GM21717 (cell line): ENCODE measurements around the gene PLCB4.

ENCODE experiments used
- ATAC-seq: cut with Tn5 transposase; IDR thresholded peaks from one replicate; pipeline ENCODE4 v1.9.1; 2021; ENCODE audit warnings: mild to moderate bottlenecking, moderate library complexity; ENCODE audit not compliant: unreplicated experiment

PLCB4 gene

DNA sequence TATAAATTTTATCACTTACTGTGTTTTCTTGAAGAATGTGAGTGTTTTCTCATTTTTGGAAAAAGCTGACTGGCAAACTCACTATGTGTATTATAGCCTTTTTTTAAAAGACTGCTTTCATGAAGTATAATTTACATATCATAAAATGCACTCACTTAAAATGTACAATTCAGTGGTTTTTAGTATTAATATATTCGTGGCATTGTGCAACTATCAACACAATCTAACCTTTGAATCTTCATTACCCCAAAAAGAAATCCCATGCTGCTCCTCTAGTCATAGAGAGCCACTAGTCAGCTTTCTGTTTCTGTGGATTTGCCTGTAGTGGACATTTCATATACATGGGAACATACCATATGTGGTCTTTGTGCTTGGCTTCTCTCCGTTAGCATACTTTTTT is 143.8 kb downstream of the PLCB4 start:
- ATAC-seq: no peak

DNA sequence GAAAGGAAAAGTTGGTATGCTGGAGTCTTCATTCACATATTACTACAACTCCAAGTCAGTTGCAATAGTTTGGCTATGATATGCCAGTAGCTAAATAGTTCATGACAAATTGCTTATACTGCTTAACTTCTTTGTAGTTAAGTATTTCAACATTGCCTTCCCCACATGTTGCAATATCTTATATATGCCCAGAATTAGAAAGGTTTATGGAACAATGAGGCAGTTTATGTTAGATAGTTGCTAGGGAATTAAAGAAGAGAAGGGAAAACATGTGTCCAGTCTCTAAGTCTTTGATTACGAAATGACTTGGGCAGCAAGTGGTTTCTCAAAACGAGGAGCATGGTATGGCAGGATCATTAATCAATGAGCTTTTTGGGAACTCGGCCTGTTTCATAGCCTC is 145.8 kb downstream of the PLCB4 start:
- no peak for ATAC-seq

DNA sequence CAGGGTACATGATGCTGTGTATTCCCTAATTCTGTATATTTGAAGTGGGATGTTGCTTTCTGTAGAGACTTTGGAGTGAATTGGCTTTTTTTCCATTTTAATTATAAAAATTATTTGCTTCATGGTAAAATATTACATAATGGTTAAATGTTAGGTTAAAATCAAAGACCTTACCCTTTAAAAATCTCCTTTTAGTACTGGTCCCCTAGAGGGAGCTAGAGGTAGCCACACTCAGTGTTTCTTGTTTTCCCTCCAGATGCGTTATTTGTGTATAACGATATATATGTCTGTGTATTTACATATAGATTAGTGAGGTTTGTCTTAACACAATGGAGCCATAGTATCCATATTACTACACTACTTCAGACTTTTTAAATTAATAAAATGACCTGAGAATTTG is 146.7 kb downstream of the PLCB4 start:
- ATAC-seq: no peak

DNA sequence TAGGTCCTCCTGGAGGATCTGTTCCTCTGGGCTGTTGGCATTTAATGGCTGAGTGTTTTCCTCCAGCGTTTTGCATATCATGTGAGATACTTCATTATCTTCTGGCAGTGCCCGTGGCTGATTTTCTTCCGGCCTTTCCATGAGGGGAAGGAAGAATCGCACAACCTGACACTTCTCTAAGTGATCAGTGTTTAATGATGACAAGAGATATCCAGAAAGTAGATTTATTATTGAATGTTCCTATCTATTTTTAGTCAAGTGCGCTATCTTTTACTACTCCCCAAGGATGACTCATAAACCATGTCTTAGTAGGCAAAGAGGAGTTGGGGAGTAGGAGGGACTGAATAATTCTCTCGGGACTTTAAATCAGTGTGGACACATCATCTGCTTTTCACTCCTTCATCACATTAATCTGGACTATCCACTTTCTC is 149.7 kb downstream of the PLCB4 start:
- ATAC-seq: no peak

DNA sequence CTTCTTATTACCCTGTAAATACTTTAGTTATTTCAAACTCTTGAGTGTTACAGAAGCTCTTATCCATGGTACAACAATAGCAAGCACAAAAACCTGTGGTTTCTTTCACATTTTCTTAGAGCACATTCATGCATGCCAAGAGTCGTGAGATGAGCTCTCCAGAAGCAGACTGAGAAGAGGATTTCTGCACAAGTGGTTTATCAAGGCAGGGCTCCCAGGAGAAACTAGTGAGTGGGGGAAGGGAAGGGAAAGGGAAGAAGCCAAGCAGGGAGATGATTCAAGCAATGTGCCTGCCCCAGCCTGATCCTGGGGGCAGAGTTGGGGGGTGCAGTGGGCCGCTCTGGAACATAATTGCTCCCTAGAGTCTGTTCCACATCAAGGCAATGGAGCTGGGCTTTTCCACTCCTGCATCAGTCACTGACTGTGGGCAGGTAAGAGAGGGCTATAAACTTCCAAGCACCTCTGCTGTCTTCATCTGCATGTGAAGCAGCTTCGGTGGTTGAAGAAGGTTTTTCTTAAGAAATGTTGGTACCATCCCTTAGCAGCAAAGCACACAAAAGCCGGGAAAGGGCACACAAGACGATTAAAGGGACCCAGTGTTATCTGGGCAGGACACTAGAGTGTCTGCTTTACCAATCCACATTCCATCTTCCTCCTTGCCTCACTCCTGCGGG is 152.1 kb downstream of the PLCB4 start:
- ATAC-seq: no peak

DNA sequence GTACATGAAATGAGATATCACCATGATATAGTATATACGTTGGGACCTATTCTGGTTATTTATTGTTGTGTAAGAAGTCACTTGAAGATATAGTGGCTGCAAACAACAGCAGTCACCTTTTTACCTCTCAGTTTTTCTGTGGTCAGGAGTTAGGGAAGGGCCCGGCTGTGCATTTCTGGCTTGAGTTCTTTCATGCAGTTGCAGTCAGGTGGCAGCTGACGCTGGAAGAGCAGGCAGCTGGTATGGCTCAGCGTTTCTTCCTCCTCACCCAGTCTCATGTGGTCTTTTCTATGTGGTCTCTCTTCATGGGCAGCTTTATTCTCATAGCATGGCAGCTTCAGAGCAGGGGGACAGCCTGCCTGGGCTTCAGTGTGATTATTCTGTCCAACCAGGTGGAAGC is 154.4 kb downstream of the PLCB4 start:
- ATAC-seq: no peak

DNA sequence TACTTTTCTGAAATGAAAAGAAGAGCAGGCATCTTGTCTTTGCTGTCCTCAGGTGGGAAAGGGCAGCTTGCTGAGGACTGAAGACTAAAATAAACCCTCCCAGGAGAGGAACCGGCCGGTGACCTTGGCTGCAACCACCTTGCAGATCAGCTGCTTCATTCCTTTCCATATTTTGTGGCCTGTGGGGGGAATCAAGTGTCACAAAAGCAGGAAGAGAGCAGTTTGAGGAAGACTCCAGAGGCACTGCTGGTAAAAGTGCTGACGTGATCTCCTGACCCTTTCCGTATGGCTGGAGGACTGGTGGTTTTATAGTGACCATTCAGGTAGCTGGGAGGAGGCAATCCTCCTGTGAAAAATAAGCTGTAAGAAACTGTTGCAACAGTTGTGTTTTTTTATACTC is 157.0 kb downstream of the PLCB4 start:
- ATAC-seq: no peak

DNA sequence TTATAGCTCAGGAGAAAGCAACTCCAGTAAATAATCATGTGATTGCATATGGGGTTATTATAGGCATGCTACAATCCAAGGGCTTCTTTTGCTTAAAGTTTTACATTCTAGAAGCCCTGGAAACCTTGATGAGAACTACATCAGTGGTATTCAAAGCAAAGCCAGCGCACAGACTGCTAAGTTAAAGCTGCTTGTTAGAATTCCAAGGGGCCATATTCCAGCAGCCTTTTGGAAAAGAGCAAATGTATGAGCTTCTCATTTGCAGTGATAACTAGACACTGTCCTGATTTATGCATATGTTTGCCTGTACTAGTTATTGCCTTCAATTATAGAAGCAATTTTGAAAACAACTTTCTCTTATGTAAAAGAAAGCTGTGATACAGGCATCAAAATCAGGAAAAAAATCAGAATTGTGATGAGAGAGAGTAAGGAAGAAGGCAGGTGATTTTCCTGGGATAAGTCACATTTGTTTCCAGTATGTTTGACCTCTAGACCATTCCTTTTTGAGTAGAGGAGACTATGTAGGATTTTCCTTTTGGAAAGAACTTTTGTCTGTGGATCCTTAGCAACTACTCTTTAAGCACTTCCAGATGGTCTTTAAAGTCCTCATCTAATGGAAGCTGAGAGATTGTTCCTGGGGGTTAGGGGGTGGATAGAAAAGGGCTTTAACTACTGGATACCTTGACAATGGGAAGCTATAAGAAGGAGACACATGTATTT is 159.2 kb downstream of the PLCB4 start:
- no peak for ATAC-seq

DNA sequence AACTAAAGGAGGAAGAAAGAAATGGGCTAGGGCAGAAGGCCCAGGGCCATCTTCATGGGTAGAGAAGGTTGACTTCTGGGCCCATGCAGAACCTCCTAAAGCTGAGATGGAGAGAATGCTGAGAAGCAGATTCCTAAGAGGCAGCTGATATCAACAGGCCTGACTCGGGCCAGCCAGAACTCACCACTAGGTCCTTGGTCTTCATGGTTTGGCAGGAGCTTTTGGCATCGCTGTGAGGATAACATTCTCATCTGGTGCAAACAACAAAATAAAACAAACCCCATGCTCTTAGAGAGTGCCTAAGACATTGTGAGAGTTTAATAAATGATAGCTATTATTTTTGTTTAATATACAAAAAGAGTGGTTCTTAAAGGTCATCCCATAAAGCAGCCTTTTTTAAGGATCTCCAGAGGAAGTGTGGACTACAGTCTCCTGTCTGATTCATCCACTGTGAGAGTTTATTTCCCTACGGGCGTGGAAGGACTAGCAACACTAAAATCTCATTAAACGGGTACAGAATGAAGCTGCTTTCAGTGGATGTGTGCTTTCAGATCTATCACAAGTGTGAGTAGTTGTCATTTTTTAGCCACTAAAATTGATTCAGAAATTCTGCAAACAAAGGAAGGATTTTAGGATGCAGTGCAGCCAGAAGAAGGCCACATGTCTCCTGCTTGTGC is 160.0 kb downstream of the PLCB4 start:
- no peak for ATAC-seq

DNA sequence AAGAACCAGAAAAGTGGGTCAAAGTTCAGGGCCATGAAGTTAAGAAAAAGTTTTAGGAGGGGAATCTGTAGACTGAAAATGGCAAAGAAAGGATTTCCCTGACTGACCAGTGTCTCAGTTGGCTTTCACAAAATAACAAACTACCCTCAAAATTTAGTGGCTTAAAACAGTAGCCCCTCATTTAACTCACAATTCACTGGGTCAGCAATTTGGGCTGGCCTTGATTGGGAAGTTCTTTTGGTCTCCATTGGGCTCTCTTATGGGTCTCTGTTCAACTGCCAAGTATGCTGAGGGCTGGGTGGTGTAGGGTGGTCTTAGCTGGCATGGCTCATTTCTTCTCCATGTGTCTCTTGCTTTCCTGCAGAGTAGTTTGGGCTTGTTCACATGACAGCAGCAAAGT is 161.5 kb downstream of the PLCB4 start:
- no peak for ATAC-seq

DNA sequence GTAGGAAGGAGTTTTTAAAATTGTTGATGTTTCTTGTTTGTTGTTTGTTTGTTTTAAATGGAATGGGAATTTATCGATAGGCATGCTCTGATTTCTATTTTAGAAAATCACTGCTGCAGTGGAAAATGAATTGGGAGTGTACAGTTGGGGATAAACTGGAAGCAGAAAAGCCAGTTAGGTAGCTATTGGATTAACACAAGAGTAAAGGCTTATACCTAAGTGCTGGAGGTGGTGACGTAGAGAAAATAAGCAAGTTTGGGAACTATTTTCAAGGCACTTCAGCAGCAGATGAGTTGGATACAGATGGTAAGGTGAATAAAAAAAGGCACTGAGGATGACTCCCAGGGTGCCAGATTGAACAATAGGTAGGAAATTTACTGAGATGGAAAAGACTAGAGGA is 164.9 kb downstream of the PLCB4 start:
- no peak for ATAC-seq

DNA sequence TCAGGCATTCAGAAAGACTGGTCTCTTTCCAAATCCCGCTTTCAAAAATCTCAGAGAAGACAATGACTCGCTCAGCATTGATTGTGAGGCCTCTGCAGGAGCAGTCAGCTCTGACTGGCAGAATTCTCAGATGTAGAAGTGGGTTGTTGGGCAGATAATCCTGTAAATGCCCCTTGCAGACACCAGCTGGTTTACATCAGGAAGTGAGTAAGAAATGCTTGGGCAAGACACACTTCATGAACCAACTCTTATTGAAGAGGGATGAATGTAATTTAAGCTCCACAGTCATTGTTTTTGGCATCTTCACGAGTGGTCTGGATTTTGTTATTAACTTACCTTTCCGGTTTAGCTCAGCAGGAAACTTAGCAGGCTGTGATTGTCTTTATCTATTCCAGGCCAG is 166.6 kb downstream of the PLCB4 start:
- no peak for ATAC-seq

DNA sequence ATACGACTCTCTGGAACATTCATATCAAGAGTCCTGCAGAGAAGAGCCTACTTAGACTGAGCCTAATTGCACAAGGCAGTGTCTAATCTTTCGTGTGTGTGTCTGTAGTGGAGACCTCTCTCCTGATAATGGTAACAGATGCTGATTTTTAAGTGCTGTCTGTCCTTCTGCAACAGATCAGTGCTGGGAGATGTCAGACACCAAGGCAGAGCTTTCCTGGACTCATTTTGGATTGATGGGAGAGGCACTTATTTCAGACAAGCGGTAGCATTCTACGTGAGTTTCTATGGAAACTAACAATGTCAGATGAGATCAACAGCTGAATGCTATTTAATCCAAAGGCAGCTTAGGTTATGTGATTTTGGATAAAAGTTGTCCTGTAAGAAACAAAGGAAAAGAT is 167.6 kb downstream of the PLCB4 start:
- ATAC-seq: no peak

DNA sequence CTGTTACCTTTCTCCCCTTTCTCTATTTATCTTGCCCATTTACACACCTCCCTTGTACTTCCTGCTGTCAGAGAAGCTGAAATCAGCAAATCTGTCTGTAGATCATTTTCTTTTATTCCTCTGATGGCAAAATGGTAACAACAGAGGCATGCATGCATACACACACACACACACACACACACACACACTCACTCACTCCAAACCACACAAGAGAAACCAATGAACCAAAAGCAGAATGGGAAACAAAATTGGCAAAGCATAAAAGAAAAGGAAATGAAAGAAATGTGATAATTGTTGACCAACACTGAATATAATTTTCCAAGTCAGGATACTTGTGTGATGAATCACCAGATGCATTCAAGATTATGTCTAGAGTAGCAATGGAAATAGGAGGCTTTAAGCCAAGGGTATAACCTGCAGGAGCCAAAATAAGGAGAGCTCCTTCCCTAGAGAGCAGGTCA is 172.4 kb downstream of the PLCB4 start:
- no peak for ATAC-seq

DNA sequence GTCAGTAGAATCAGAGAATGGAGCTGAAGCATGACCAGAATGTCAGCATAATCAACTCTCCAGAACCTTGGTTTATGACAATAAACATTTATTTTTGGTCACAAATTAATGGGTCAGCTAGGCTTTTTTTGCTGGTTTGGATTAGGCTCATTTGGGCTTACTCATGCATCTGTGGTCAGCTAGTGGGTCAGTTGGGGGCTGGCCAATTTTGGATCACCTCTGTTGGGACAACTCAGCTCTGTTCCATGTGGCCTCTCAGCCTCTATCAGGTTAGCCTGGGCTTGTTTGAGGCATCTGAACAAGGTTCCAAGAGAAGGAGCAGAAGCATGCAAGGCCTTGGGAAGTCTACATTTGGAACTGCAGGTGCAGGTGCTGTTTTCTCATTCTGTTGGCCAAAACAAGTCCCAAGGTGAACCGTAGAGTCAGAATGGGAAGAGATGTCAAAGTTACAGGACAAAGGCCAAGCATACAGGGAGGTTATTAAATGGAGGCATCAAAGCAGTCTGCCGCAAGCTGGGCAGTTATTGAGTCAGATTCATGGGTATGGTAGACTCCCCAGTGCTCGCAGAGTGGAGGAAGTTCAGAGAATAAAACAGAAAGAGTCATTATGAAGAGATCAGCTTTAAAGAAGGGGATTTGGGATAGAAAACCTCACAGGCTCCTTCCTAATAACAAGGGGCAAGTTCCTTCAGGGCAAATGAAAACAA is 173.0 kb downstream of the PLCB4 start:
- ATAC-seq: no peak

DNA sequence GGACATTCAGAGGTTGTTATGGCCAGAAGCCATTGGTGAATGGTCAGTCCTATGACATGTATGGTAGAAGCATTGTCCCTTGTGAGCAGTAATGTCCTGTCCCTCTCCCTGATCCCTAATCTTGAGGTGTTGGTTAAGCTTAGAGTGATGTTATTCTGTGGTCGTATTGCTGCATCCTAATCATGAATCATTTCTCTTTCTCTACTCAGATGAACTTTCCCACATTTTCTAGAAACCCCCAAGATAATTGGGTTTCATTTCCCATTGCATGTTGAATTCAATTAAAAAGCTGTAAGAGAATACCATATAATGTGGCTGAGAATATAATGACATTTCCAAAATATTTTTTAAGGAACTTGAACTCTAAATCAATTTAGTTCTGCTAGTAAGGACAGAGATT is 175.1 kb downstream of the PLCB4 start:
- ATAC-seq: no peak

DNA sequence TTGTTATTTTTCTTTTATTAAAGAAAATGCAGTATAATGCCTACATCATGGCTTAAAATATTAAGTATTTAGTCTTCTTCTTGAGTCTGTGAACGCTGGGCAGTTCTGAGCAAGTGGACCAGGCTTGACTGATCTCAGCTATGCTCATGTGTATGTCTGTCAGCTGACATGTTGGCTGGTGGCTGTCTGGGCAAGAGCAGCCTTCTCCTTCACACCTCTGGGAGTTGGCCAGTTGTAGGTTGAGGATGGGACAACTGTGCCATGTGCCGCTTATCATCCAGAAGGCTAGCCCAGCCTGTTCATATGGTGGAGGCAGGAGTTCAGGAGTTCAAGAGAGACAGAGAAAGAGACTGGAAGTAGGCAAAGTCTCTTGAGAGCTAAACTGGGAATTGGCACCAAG is 175.9 kb downstream of the PLCB4 start:
- ATAC-seq: no peak

DNA sequence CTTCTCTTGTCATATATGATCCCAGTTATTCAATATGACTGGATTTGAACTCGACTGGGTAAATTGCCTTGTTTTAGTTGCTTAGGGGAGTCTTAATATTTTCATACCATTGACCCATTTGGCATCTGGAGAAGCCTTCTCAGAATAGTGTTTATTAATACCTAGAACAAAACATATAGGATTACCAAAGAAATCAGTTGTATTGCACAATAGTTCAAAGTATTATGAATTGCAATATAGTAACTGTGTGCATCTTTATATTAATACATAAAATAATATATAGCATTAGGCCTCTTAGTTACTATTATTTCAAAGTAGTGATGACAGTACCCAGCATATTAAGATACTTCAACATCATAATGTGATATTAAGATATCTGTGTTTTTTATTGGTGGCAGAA is 177.8 kb downstream of the PLCB4 start:
- ATAC-seq: no peak

DNA sequence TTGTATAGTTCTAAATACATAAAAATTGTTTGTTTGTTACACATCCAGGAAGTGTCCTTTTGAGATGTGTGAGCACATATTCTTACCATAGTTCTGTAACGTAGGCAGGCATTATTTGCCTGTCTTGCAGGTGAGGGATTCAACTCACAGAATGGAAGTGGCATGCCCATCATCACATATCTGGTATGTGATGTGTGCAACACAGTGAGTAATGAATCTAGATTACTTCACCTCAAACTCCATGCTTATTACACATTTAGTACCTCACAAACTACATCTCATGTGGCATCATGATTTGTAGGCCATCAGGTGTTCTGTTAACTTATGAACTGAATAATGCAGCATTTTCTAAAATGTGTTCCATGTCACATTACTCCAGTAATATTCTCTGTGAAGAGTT is 181.6 kb downstream of the PLCB4 start:
- no peak for ATAC-seq

DNA sequence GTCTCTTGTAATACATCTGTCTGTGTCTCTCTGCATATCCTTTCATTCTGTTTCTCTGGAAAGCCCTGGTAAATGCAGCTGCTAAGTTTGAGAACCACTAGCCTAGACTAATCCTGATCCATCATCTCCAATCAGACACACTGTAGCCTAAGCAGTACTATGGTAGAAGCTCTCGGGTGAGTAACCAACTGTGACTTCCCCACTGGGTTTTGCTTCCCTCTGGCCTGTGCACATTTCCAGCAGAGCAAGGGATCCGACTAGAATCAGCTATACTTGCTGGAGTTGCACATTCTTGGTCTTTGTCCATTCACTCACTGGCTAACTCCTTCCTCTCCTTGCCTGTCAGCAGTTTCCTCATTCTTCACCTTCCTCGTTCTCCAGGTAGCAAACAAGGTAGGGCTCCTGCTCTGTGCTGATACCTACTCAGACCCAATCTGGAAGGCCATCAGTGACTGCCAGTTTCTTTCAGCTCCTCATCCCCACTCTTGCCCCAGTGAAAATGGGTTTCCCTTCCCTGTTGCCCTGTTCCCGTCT is 184.2 kb downstream of the PLCB4 start:
- no peak for ATAC-seq

DNA sequence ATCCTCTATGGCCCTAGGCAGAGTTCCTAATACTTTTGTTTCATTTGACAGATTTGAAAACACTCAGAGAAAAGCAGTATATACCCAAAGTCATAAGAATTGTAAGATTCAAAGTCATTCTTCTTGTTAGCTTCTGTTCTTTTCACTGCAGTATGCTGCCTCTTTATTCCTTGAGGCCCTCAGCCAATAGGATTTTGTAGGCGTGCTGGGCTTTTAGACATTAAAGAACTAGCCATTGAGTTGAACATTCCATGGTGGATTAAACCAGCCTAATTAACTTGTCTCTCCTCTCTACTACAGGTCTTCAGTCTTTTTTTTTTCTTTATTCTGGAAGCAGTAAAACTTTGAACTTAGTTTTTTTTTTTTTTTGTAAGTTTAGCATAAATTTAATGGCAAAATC is 186.3 kb downstream of the PLCB4 start:
- ATAC-seq: no peak
